ENCODE results near the gene FBLN2. TPM values are rescaled to one million over a fixed set of nuclear protein-coding genes. Genes with fewer than 3 reads are reported as not detected.

Gene FBLN2
- total and polyA plus RNA-seq, 10 of the 15 experiments (the other 5 are each of a cell fraction or from before 2014, with no cell fraction given): 0.03 to 0.41 (median 0.12) TPM; not detected in 2

- POLR2A ChIA-PET: no interaction called here
- TF ChIP-seq CHD2 (IDR thresholded peaks at IDR 0.05; ENCODE audit: borderline replicate concordance, low read depth, low read length): no peak
- no peak for TF ChIP-seq BACH1 (IDR thresholded peaks at IDR 0.05; ENCODE audit: borderline replicate concordance)
- no peak for TF ChIP-seq SMC3 (IDR thresholded peaks at IDR 0.05; ENCODE audit: borderline replicate concordance, low read length)
- TF ChIP-seq NFIC (IDR thresholded peaks at IDR 0.05; ENCODE audit: low read depth, low read length): no peak
- TF ChIP-seq ZSCAN29 (IDR thresholded peaks at IDR 0.05): no peak
- TF ChIP-seq SUZ12 (IDR thresholded peaks at IDR 0.05; ENCODE audit: unreplicated experiment): no peak
- no peak for TF ChIP-seq STAT3 (IDR thresholded peaks at IDR 0.05; ENCODE audit: low read depth, low read length)
- TF ChIP-seq EP300 (IDR thresholded peaks at IDR 0.05; ENCODE audit: borderline replicate concordance in 1 of 2, control insufficient read depth in 1 of 2, low read depth in 2 of 2, low read length in 2 of 2): no peak
- TF ChIP-seq HDAC6 (IDR thresholded peaks at IDR 0.05; ENCODE audit: unreplicated experiment): no peak
- no peak for TF ChIP-seq SUPT20H (IDR thresholded peaks at IDR 0.05; ENCODE audit: borderline replicate concordance, control insufficient read depth, low read depth, low read length)
- TF ChIP-seq, protein P1, sequence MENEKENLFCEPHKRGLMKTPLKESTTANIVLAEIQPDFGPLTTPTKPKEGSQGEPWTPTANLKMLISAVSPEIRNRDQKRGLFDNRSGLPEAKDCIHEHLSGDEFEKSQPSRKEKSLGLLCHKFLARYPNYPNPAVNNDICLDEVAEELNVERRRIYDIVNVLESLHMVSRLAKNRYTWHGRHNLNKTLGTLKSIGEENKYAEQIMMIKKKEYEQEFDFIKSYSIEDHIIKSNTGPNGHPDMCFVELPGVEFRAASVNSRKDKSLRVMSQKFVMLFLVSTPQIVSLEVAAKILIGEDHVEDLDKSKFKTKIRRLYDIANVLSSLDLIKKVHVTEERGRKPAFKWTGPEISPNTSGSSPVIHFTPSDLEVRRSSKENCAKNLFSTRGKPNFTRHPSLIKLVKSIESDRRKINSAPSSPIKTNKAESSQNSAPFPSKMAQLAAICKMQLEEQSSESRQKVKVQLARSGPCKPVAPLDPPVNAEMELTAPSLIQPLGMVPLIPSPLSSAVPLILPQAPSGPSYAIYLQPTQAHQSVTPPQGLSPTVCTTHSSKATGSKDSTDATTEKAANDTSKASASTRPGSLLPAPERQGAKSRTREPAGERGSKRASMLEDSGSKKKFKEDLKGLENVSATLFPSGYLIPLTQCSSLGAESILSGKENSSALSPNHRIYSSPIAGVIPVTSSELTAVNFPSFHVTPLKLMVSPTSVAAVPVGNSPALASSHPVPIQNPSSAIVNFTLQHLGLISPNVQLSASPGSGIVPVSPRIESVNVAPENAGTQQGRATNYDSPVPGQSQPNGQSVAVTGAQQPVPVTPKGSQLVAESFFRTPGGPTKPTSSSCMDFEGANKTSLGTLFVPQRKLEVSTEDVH (IDR thresholded peaks at IDR 0.05; ENCODE audit: low read depth, partially characterized antibody): no peak
- no peak for TF ChIP-seq SIN3A (IDR thresholded peaks at IDR 0.05; ENCODE audit: low read depth, low read length)
- no peak for TF ChIP-seq PML (IDR thresholded peaks at IDR 0.05; ENCODE audit: low read length)
- TF ChIP-seq ATF7 (IDR thresholded peaks at IDR 0.05; ENCODE audit: low read depth): no peak
- TF ChIP-seq SMAD1 (IDR thresholded peaks at IDR 0.05; ENCODE audit: low read depth, partially characterized antibody): no peak
- TF ChIP-seq WRNIP1 (IDR thresholded peaks at IDR 0.05; ENCODE audit: borderline replicate concordance, low read depth, low read length): no peak
- TF ChIP-seq SKIL (IDR thresholded peaks at IDR 0.05; ENCODE audit: low read depth, poor library complexity, severe bottlenecking): no peak
These were observed 47.7 kb downstream of the FBLN2 start for GRCh38 chr3:13596426-13597205.

More at GRCh38 chr3:13596426-13597205, 47.7 kb downstream of the FBLN2 start:
- Histone ChIP-seq H3K36me3 (ENCODE audit: control insufficient read depth in 2 of 2, insufficient read depth in 2 of 2, low read length in 1 of 2) (no peaks in the 10 kb centered on the region), H3K4me2 (ENCODE audit: control insufficient read depth, insufficient read depth) (no peak overlapping the region), H2AFZ (ENCODE audit: control insufficient read depth, low read depth, low read length) (no peak overlapping the region), H3K9ac (ENCODE audit: control insufficient read depth, insufficient read depth, low read length) (no peak overlapping the region), H3K4me3 (no peak overlapping the region), H4K20me1 (ENCODE audit: control insufficient read depth, insufficient read depth) (no peaks in the 10 kb centered on the region), H3K27ac (ENCODE audit: control insufficient read depth, insufficient read depth) (no peak overlapping the region), H3K27me3 (replicated peaks in 1 of 2; ENCODE audit: control insufficient read depth in 2 of 2, insufficient read depth in 2 of 2, low read length in 1 of 2) (no peaks in the 10 kb centered on the region; a peak in 2 of 4 replicates), H3K79me2 (ENCODE audit: control insufficient read depth, insufficient read depth, low read length) (no peaks in the 10 kb centered on the region), H3K4me1 (ENCODE audit: control insufficient read depth, insufficient read depth, low read length) (no peaks in the 10 kb centered on the region), H3K9me3 (replicated peaks; ENCODE audit: control insufficient read depth, insufficient read depth, low read length) (no peaks in the 10 kb centered on the region)
- no peak for DNase-seq (ENCODE audit: low read depth, low spot score)
- in situ Hi-C loops (cut with MboI) (no loop called here), intact Hi-C loops (cut with micrococcal nuclease; ENCODE audit: unreplicated experiment) (no loop called here)
- RAD21 ChIA-PET (ENCODE audit: unreplicated experiment): no interaction called here
- SMC1A ChIA-PET (ENCODE audit: uncharacterized antibody, unreplicated experiment): no interaction called here
- CTCF ChIA-PET: no interaction called here
- BruUV-seq (replicated peaks): no TSS peak
- 61% methylated on average over 3 of the region's 3 CpGs for WGBS (ENCODE audit: insufficient coverage, insufficient replicate concordance, low lambda C conversion rate, missing lambda C conversion rate)
- no peak for ATAC-seq
- no peak for FAIRE-seq

Measured in GM12878 (cell line).